K562 (cell line): ENCODE results near the gene FES. TPM values are rescaled to one million over a fixed set of nuclear protein-coding genes. Genes with fewer than 3 reads are reported as not detected.

Source experiments
- ATAC-seq: fragments of 200-7000 bp; cut with Tn5 transposase; 3 replicates; pipeline ENCODE4 v1.9.1; 2020; ENCODE audit warnings: moderate library complexity
- BruUV-seq: library from RNA; stranded (reverse); fragments of 400-500 nt; replicated peaks from 2 replicates; lab custom pipeline; 2021; lab: Mats Ljungman, UMichigan
- CTCF ChIA-PET: fragments of 300-600 bp; formaldehyde crosslinking; extraction: SDS; loops from one replicate; lab custom pipeline; 2021; ENCODE audit warnings: low intra/inter-chr PET ratio; lab: Yijun Ruan, JAX
- POLR2A ChIA-PET: fragments of 300-600, 350-650 bp; sonication (Branson Sonifier 250); formaldehyde crosslinking; extraction: SDS; loops from one replicate; lab custom pipeline; 2021; ENCODE audit warnings: antibody characterized with exemption, inconsistent platforms; lab: Yijun Ruan, JAX
- DNase-seq, 4 experiments: peaks; one replicate each; pipeline versions ENCODE4 v3.0.0 to v3.0.0-alpha.2; 2011 to 2018; ENCODE audit warnings: low spot score in 3 of 4, mixed read lengths in 3 of 4; ENCODE audit errors: extremely low read depth in 1 of 4
- FAIRE-seq: peaks from 2 replicates; lab custom pipeline; 2011; peaks lifted over from hg19 to GRCh38; lab: Jason Lieb, UNC
- H2AFZ ChIP-seq: 2 replicates; pipeline ENCODE4 v1.6.0; 2011; ENCODE audit warnings: low read depth, low read length, control low read depth, inconsistent platforms
- H3K27ac ChIP-seq: fragments of 200-600 bp; 3 replicates; pipeline ENCODE4 v1.8.0; 2011; ENCODE audit warnings: low read depth, mild to moderate bottlenecking, control low read depth, inconsistent platforms, low read length, moderate library complexity, mixed read lengths; ENCODE audit errors: extremely low read depth
- H3K27me3 ChIP-seq, 2 experiments: fragments of 300-600 bp in 1 of 2; 2 replicates in 1 of 2; 3 replicates in 1 of 2; pipeline versions ENCODE4 v1.6.0 to v1.8.0; 2011; ENCODE audit warnings: inconsistent platforms in 2 of 2, low read length in 2 of 2, mild to moderate bottlenecking in 1 of 2, mixed read lengths in 1 of 2, moderate library complexity in 1 of 2; ENCODE audit not compliant: control insufficient read depth in 2 of 2, insufficient read depth in 2 of 2
- H3K36me3 ChIP-seq: fragments of 300-600 bp; 3 replicates; pipeline ENCODE4 v1.8.0; 2011; ENCODE audit warnings: mild to moderate bottlenecking, low read length, inconsistent platforms; ENCODE audit not compliant: control insufficient read depth, insufficient read depth
- H3K4me1 ChIP-seq, 2 experiments: fragments of 200-600 bp in 1 of 2; replicated peaks in 1 of 2; 2 replicates in 1 of 2; 3 replicates in 1 of 2; pipeline versions ENCODE4 v1.5.1 to v1.8.0; 2011; ENCODE audit warnings: inconsistent platforms in 2 of 2, low read length in 2 of 2, mild to moderate bottlenecking in 1 of 2, mixed read lengths in 1 of 2, moderate library complexity in 1 of 2; ENCODE audit not compliant: control insufficient read depth in 2 of 2, insufficient read depth in 2 of 2
- H3K4me2 ChIP-seq: 2 replicates; pipeline ENCODE4 v1.6.1; 2011; ENCODE audit warnings: low read length, control low read depth, inconsistent platforms, mixed read lengths; ENCODE audit not compliant: insufficient read depth
- H3K4me3 ChIP-seq: fragments of 200-600 bp; sonication (generic), shearing (Covaris generic); 2 replicates; pipeline ENCODE4 v1.5.1; 2016; ENCODE audit warnings: control low read depth, inconsistent platforms
- H3K79me2 ChIP-seq: fragments of 200-600 bp; 3 replicates; pipeline ENCODE4 v1.8.0; 2011; ENCODE audit warnings: low read length, inconsistent platforms; ENCODE audit not compliant: control insufficient read depth, insufficient read depth
- H3K9ac ChIP-seq, 2 experiments: 2 replicates each; pipeline versions ENCODE4 v1.6.0 to v1.6.1; 2011; ENCODE audit warnings: low read depth in 2 of 2, low read length in 2 of 2, control low read depth in 1 of 2, inconsistent platforms in 1 of 2, mild to moderate bottlenecking in 1 of 2, mixed read lengths in 1 of 2; ENCODE audit not compliant: insufficient read depth in 1 of 2
- H3K9me1 ChIP-seq: one replicate; pipeline ENCODE4 v1.6.0; 2011; ENCODE audit warnings: inconsistent platforms, mild to moderate bottlenecking, low read length, moderate library complexity; ENCODE audit not compliant: control insufficient read depth, insufficient read depth
- H3K9me3 ChIP-seq: replicated peaks from 2 replicates; pipeline ENCODE4 v1.5.1; 2011; ENCODE audit warnings: low read depth, low read length, inconsistent platforms; ENCODE audit not compliant: control insufficient read depth, insufficient read depth
- H4K20me1 ChIP-seq: replicated peaks from 2 replicates; pipeline ENCODE4 v1.6.1; 2011; ENCODE audit warnings: low read length, inconsistent platforms, mixed read lengths; ENCODE audit not compliant: control insufficient read depth, insufficient read depth
- CBFA2T3 ChIP-seq: fragments of 450-650 bp; IDR thresholded peaks from 2 replicates; pipeline ENCODE4 v1.6.1; 2017
- CREB3 ChIP-seq: fragments of 450-650 bp; conservative IDR thresholded peaks from 2 replicates; pipeline ENCODE4 v1.6.1; 2016; ENCODE audit warnings: missing genetic modification characterization, low read depth, mild to moderate bottlenecking, missing compliant biosample characterization, moderate library complexity
- E2F8 ChIP-seq: fragments of 450-650 bp; IDR thresholded peaks from 2 replicates; pipeline ENCODE4 v1.7.1; 2018; ENCODE audit warnings: mild to moderate bottlenecking, low read depth; ENCODE audit not compliant: partially characterized antibody
- MAFG ChIP-seq: fragments of 450-650 bp; conservative IDR thresholded peaks from 2 replicates; pipeline ENCODE4 v1.6.1; 2016; ENCODE audit warnings: missing genetic modification characterization, missing compliant biosample characterization
- MBD2 ChIP-seq: sonication (generic); IDR thresholded peaks from 2 replicates; pipeline ENCODE4 v1.6.1; 2016; ENCODE audit warnings: low read depth, borderline replicate concordance
- MTA1 ChIP-seq: fragments of 450-650 bp; IDR thresholded peaks from 2 replicates; pipeline ENCODE4 v1.6.1; 2017; ENCODE audit warnings: borderline replicate concordance
- MTA2 ChIP-seq: fragments of 450-650 bp; IDR thresholded peaks from 2 replicates; pipeline ENCODE4 v1.6.1; 2016; ENCODE audit warnings: low read depth
- NCOR1 ChIP-seq: fragments of 450-650 bp; IDR thresholded peaks from 2 replicates; pipeline ENCODE4 v1.6.1; 2016; ENCODE audit warnings: mild to moderate bottlenecking, moderate library complexity
- NFIC ChIP-seq: fragments of 450-650 bp; IDR thresholded peaks from 2 replicates; pipeline ENCODE4 v1.6.1; 2017; ENCODE audit warnings: mild to moderate bottlenecking, inconsistent platforms
- POLR2AphosphoS5 ChIP-seq: IDR thresholded peaks from 2 replicates; pipeline ENCODE4 v1.6.1; 2011; ENCODE audit warnings: mild to moderate bottlenecking, low read depth, low read length, moderate library complexity; ENCODE audit not compliant: control insufficient read depth, insufficient read depth
- RBM39 ChIP-seq: fragments of 200-400 bp; formaldehyde crosslinking; optimal IDR thresholded peaks from 2 replicates; pipeline ENCODE3; 2018; ENCODE audit warnings: low read depth, low read length
- TEAD4 ChIP-seq, 2 experiments: sonication (generic) in 1 of 2; formaldehyde crosslinking in 1 of 2; IDR thresholded peaks; 2 replicates each; pipeline versions ENCODE4 v1.6.1 to v1.8.0; 2012 to 2022; ENCODE audit warnings: borderline replicate concordance in 1 of 2, inconsistent platforms in 1 of 2, low read length in 1 of 2, mild to moderate bottlenecking in 1 of 2, missing genetic modification reagents in 1 of 2
- ZNF436 ChIP-seq: fragments of 250-450, 450-650 bp; sonication (Bioruptor Pico); formaldehyde crosslinking; IDR thresholded peaks from 2 replicates; pipeline ENCODE4 v1.7.0; 2020; ENCODE audit warnings: mild to moderate bottlenecking
- in situ Hi-C: fragments of 300-500 bp; cut with MboI; formaldehyde crosslinking; loops from 4 replicates; pipeline ENCODE4 v1.15.0; 2018; ENCODE audit warnings: inconsistent platforms, mixed read lengths
- intact Hi-C: fragments of 100-400 bp; cut with micrococcal nuclease; formaldehyde crosslinking; loops from 2 replicates; pipeline ENCODE4 v1.14.2; 2022
- polyA plus RNA-seq, 8 experiments: library from polyadenylated mRNA; depleted of rRNA in 4 of 8; stranded (reverse) in 5 of 8; unstranded in 3 of 8; fragments of >200 nt; fragmentation: Nextera tagmentation in 2 of 8; fragmentation: Illumina TruSeq in 1 of 8; extraction: Ambion mirVana in 2 of 8; extraction: Trizol in 1 of 8; gene quantifications; 2 replicates each; pipeline versions ENCODE4 v1.2.1 to v1.2.3, GENCODE V29; 2011 to 2014; ENCODE audit warnings: inconsistent platforms in 1 of 8, missing spikeins in 1 of 8
- total RNA-seq, 7 experiments: library from RNA; depleted of rRNA in 6 of 7; stranded (reverse); fragments of >200 nt in 6 of 7; fragmentation: Illumina TruSeq in 2 of 7; extraction: Trizol in 2 of 7; gene quantifications; 2 replicates each; pipeline versions ENCODE4 v1.2.1 to v1.2.3, GENCODE V29; 2011 to 2021; ENCODE audit warnings: low replicate concordance in 1 of 7
- TF ChIP-seq, protein P1 (sequence below), 2 experiments: fragments of 250-450 bp in 1 of 2; fragments of 450-650 bp in 1 of 2; sonication (Bioruptor Pico) in 1 of 2; IDR thresholded peaks; 2 replicates each; pipeline versions ENCODE4 v1.6.1 to v1.8.0; 2016 to 2021; ENCODE audit warnings: mild to moderate bottlenecking in 2 of 2, moderate library complexity in 2 of 2, missing compliant biosample characterization in 1 of 2, missing genetic modification characterization in 1 of 2
- TF ChIP-seq, protein P2 (sequence below): fragments of 250-450 bp; sonication (Bioruptor Pico); IDR thresholded peaks from 2 replicates; pipeline ENCODE4 v1.5.1; 2021; ENCODE audit warnings: mild to moderate bottlenecking

Gene FES
- total and polyA plus RNA-seq, 9 of the 15 experiments (the other 6 are each of a cell fraction or from before 2014, with no cell fraction given): 0.38 to 2.6 (median 0.82) TPM

- intact Hi-C loops: loop anchor here (1.0 kb wide), 1 partner anchor 28 kb away; no protein-coding TSS in a partner anchor
- TF ChIP-seq, protein P1, sequence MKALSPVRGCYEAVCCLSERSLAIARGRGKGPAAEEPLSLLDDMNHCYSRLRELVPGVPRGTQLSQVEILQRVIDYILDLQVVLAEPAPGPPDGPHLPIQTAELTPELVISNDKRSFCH (CRISPR knock-in tag; IDR thresholded peaks at IDR 0.05): no peak
- TF ChIP-seq, protein P1 (tag; IDR thresholded peaks at IDR 0.05): no peak
- 0 out of 2 replicates have a peak, but pooled peaks have one; percentile 4 for TF ChIP-seq MTA1
- TF ChIP-seq TEAD4 (IDR thresholded peaks at IDR 0.05; ENCODE audit: low read length): peak; percentile 81
- TF ChIP-seq TEAD4 (CRISPR knock-in tag; IDR thresholded peaks at IDR 0.05; ENCODE audit: borderline replicate concordance): no peak
- peak; percentile 26; the same call in 1 of the 2 replicates for TF ChIP-seq MTA2
- TF ChIP-seq CREB3 (tag): 0 out of 2 replicates have a peak, but pooled peaks have one; percentile 61
- TF ChIP-seq E2F8: no peak
- TF ChIP-seq POLR2AphosphoS5: peak; percentile 61; the same call in 1 of the 2 replicates
- TF ChIP-seq NCOR1: peak; percentile 57; the same call in 1 of the 2 replicates
- TF ChIP-seq ZNF436 (CRISPR knock-in tag): no peak
- TF ChIP-seq NFIC: peak; percentile 4; the same call in 1 of the 2 replicates
- TF ChIP-seq CBFA2T3: peak; percentile 86
- TF ChIP-seq RBM39: no peak
- TF ChIP-seq, protein P2, sequence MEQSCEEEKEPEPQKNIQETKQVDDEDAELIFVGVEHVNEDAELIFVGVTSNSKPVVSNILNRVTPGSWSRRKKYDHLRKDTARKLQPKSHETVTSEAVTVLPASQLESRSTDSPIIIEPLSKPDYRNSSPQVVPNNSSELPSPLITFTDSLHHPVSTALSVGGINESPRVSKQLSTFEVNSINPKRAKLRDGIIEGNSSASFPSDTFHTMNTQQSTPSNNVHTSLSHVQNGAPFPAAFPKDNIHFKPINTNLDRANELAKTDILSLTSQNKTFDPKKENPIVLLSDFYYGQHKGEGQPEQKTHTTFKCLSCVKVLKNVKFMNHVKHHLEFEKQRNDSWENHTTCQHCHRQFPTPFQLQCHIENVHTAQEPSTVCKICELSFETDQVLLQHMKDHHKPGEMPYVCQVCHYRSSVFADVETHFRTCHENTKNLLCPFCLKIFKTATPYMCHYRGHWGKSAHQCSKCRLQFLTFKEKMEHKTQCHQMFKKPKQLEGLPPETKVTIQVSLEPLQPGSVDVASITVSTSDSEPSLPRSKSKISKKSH (CRISPR knock-in tag): no peak
- no peak for TF ChIP-seq MAFG (tag)
- TF ChIP-seq MBD2: 0 out of 2 replicates have a peak, but pooled peaks have one; percentile 9
These were observed 15.2 kb upstream of the FES start for GRCh38 chr15:90869140-90869541.

More at GRCh38 chr15:90869140-90869541, 15.2 kb upstream of the FES start:
- H3K9ac ChIP-seq: peak overlapping the region; percentile 74 to 96; a peak in 3 of 4 replicates
- DNase-seq (peak in 2 of 4 experiments; percentile 53 to 82), FAIRE-seq (no peak), ATAC-seq (peak; percentile 8)
- H3K9me1 ChIP-seq: no peaks in the 10 kb centered on the region
- H3K79me2 ChIP-seq: peaks cover 44% of the 10 kb centered on the region
- no TSS peak for BruUV-seq
- peak overlapping the region; percentile 96 for H3K27ac ChIP-seq
- no peak overlapping the region for H2AFZ ChIP-seq
- ChIA-PET POLR2A (interaction anchor here (0.9 to 2.2 kb wide), 3 partner anchors 18 to 97 kb away, joined by 3 to 10 read pairs (median 4); no protein-coding TSS in a partner anchor), CTCF (no interaction called here)
- peaks cover 12% of the 10 kb centered on the region; the same call in 2 of the 3 replicates for H3K36me3 ChIP-seq
- in situ Hi-C loops: no loop called here
- H3K4me2 ChIP-seq: peak overlapping the region; percentile 91
- H4K20me1 ChIP-seq: peaks cover 8% of the 10 kb centered on the region; the same call in 1 of the 2 replicates
- peaks cover 61 to 79% of the 10 kb centered on the region in 2 experiments for H3K4me1 ChIP-seq
- no peaks in the 10 kb centered on the region; a peak in 1 of 5 replicates for H3K27me3 ChIP-seq
- H3K9me3 ChIP-seq: no peaks in the 10 kb centered on the region
- H3K4me3 ChIP-seq: peak overlapping the region; percentile 78; the same call in 1 of the 2 replicates
